Naive thymus-derived CD4-positive, alpha-beta T cell (primary cell): ENCODE results near the gene IPCEF1. TPM values are rescaled to one million over a fixed set of nuclear protein-coding genes. Genes with fewer than 3 reads are reported as not detected.

ENCODE experiments used
- ATAC-seq: fragments of 150-1000 bp; cut with Tn5 transposase; 2 replicates; pipeline ENCODE4 v1.10.0; 2021; ENCODE audit warnings: mild to moderate bottlenecking, moderate library complexity
- CTCF ChIA-PET: fragments of 350-600 bp; sonication (Branson Sonifier 250); formaldehyde crosslinking; loops from one replicate; lab custom pipeline; 2021; ENCODE audit warnings: antibody characterized with exemption; lab: Charles Lee
- POLR2A ChIA-PET: fragments of 350-600 bp; sonication (Branson Sonifier 250); formaldehyde crosslinking; loops from one replicate; lab custom pipeline; 2021; ENCODE audit warnings: antibody characterized with exemption, inconsistent platforms; lab: Charles Lee
- DNase-seq, 9 donors: peaks; one replicate each; pipeline versions ENCODE4 v3.0.0 to v3.0.0-alpha.2; 2020 to 2022; ENCODE audit warnings: mixed read lengths in 1 of 9
- H3K27ac ChIP-seq: one replicate; pipeline ENCODE4 v1.7.0; 2013; ENCODE audit warnings: mild to moderate bottlenecking, low read depth, low read length, moderate library complexity
- H3K27me3 ChIP-seq, 2 donors: one replicate each; pipeline ENCODE4 v1.7.0; 2013; ENCODE audit warnings: low read length in 2 of 2, mild to moderate bottlenecking in 2 of 2, moderate library complexity in 2 of 2; ENCODE audit not compliant: control insufficient read depth in 2 of 2, insufficient read depth in 2 of 2
- H3K36me3 ChIP-seq, 3 experiments: 1 replicate in 2 of 3; 2 replicates in 1 of 3; pipeline ENCODE4 v1.7.0; 2013; ENCODE audit warnings: low read length in 3 of 3, mild to moderate bottlenecking in 3 of 3, moderate library complexity in 1 of 3; ENCODE audit not compliant: insufficient read depth in 3 of 3, control insufficient read depth in 2 of 3
- H3K4me1 ChIP-seq, 2 donors: one replicate each; pipeline ENCODE4 v1.7.0; 2013; ENCODE audit warnings: low read length in 2 of 2, mild to moderate bottlenecking in 2 of 2, moderate library complexity in 1 of 2; ENCODE audit not compliant: control insufficient read depth in 2 of 2, insufficient read depth in 2 of 2
- H3K4me3 ChIP-seq: 2 replicates; pipeline ENCODE4 v1.7.0; 2013; ENCODE audit warnings: mild to moderate bottlenecking, low read length
- H3K9me3 ChIP-seq, 3 experiments: 1 replicate in 2 of 3; 2 replicates in 1 of 3; pipeline ENCODE4 v1.7.0; 2013; ENCODE audit warnings: low read length in 3 of 3; ENCODE audit not compliant: control insufficient read depth in 2 of 3
- H3K27ac Mint-ChIP-seq, 9 donors: one replicate each; pipeline ENCODE4 v1.8.0; 2020 to 2022; ENCODE audit warnings: mixed read lengths in 9 of 9, mild to moderate bottlenecking in 8 of 9, moderate library complexity in 5 of 9, inconsistent platforms in 2 of 9
- H3K27me3 Mint-ChIP-seq, 5 donors: one replicate each; pipeline ENCODE4 v1.8.0; 2021 to 2022; ENCODE audit warnings: mixed read lengths in 5 of 5, mild to moderate bottlenecking in 1 of 5
- H3K36me3 Mint-ChIP-seq, 5 donors: one replicate each; pipeline ENCODE4 v1.8.0; 2020 to 2022; ENCODE audit warnings: mixed read lengths in 5 of 5, mild to moderate bottlenecking in 3 of 5, inconsistent platforms in 1 of 5
- H3K4me1 Mint-ChIP-seq, 7 donors: one replicate each; pipeline ENCODE4 v1.8.0; 2020 to 2022; ENCODE audit warnings: mixed read lengths in 7 of 7, mild to moderate bottlenecking in 3 of 7, inconsistent platforms in 1 of 7
- H3K4me3 Mint-ChIP-seq, 10 donors: one replicate each; pipeline ENCODE4 v1.8.0; 2020 to 2022; ENCODE audit warnings: mild to moderate bottlenecking in 10 of 10, mixed read lengths in 10 of 10, moderate library complexity in 6 of 10, inconsistent platforms in 2 of 10
- H3K9me3 Mint-ChIP-seq, 11 donors: one replicate each; pipeline ENCODE4 v1.8.0; 2020 to 2022; ENCODE audit warnings: mixed read lengths in 11 of 11, mild to moderate bottlenecking in 4 of 11, inconsistent platforms in 1 of 11, moderate library complexity in 1 of 11
- intact Hi-C, 2 donors: fragments of 100-400 bp; cut with micrococcal nuclease; formaldehyde crosslinking; loops; one replicate each; pipeline ENCODE4 v1.15.1; 2023
- polyA plus RNA-seq, 2 donors: library from polyadenylated mRNA; unstranded; fragments of 300-500 nt; fragmentation: Illumina TruSeq; gene quantifications; one replicate each; pipeline ENCODE4 v1.2.3, GENCODE V29; 2021
- total RNA-seq, 6 experiments: library from RNA in 5 of 6; stranded (reverse) in 5 of 6; gene quantifications; 1 replicate in 5 of 6; 2 replicates in 1 of 6; pipeline ENCODE4 v1.2.3 and lab custom pipeline; 2021 to 2026

IPCEF1 gene
- total and polyA plus RNA-seq, 7 experiments from 2014 or later, result 12.0 to 122 (median 99.7) TPM

- Mint-ChIP-seq H3K4me1 (peaks cover 27 to 91% (median 87%) of the 10 kb centered on the region in 7 donors), H3K36me3 (peaks cover 10 to 50% (median 35%) of the 10 kb centered on the region in 5 donors), H3K27me3 (no peaks in the 10 kb centered on the region), H3K9me3 (peaks cover 0 to 3% (median 0%) of the 10 kb centered on the region in 11 donors), H3K27ac (peak overlapping the region in 8 of 9 donors; percentile 2 to 89 (median 70)), H3K4me3 (peak overlapping the region in 3 of 10 donors; percentile 12 to 45 (median 37))
- ChIA-PET CTCF (interaction anchor here (0.7 kb wide), 1 partner anchor 32 kb away, joined by 3 read pairs; no protein-coding TSS in a partner anchor), POLR2A (interaction anchor here (0.5 to 3.5 kb wide), 7 partner anchors 10 to 53 kb away, joined by 3 to 17 read pairs (median 4); no protein-coding TSS in a partner anchor)
- peaks cover 0 to 19% (median 4%) of the 10 kb centered on the region in 3 experiments for H3K36me3 ChIP-seq
- ATAC-seq (no peak), DNase-seq (no peak)
- peaks cover 6 to 68% of the 10 kb centered on the region in 2 donors for H3K4me1 ChIP-seq
- H3K4me3 ChIP-seq, result no peak overlapping the region
- H3K9me3 ChIP-seq, result no peaks in the 10 kb centered on the region
- H3K27ac ChIP-seq, result no peak overlapping the region
- intact Hi-C loops, result no loop called here
- H3K27me3 ChIP-seq, result no peaks in the 10 kb centered on the region
These were observed 133.9 kb downstream of the IPCEF1 start for GRCh38 chr6:154222716-154223115.

DNA sequence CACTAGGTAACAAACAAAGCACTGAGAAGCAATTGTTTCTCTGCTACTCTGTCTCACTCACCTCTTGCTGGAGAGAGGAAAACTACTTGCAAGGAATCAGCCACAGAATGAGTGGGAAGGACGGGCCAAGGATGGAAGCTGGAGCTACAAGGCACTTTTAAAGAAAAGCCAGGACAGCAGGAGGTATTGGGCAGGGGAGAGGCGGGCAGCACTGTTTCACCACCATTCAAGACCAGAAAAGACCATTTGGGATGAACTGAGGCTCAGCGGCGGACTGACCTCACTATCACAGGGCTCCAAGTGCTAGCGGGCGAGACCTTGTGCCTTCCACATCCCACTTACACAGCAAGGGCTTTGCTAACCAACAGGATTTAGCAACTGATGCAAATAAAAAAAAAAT lies 137.4 kb downstream of the IPCEF1 start:
- intact Hi-C loops, result loop anchor here in 1 of 2 donors (1.0 to 2.0 kb wide), 7 partner anchors 8 to 63 kb away; no protein-coding TSS in a partner anchor
- Histone ChIP-seq H3K4me1 (peaks cover 2 to 55% of the 10 kb centered on the region in 2 donors), H3K36me3 (peaks cover 0 to 24% (median 4%) of the 10 kb centered on the region in 3 experiments), H3K27me3 (no peaks in the 10 kb centered on the region), H3K9me3 (no peaks in the 10 kb centered on the region), H3K4me3 (peak overlapping the region; percentile 9), H3K27ac (peak overlapping the region; percentile 38)
- DNase-seq (peak in 2 of 9 donors; percentile 19 to 37), ATAC-seq (no peak)
- ChIA-PET POLR2A (interaction anchor here (0.7 to 2.6 kb wide), 8 partner anchors 12 to 58 kb away, joined by 3 to 14 read pairs (median 3); no protein-coding TSS in a partner anchor), CTCF (interaction anchor here (0.6 to 2.6 kb wide), 5 partner anchors 10 to 60 kb away, joined by 3 to 10 read pairs (median 5); no protein-coding TSS in a partner anchor)
- Mint-ChIP-seq H3K36me3 (peaks cover 0 to 54% (median 29%) of the 10 kb centered on the region in 5 donors), H3K27ac (peak overlapping the region in 8 of 9 donors; percentile 66 to 96 (median 88)), H3K4me3 (peak overlapping the region in 9 of 10 donors; percentile 62 to 86 (median 78)), H3K27me3 (no peaks in the 10 kb centered on the region), H3K9me3 (no peaks in the 10 kb centered on the region), H3K4me1 (peaks cover 24 to 88% (median 77%) of the 10 kb centered on the region in 7 donors)

- intact Hi-C loops, result loop anchor here in 1 of 2 donors (1.0 to 2.0 kb wide), 7 partner anchors 9 to 62 kb away; no protein-coding TSS in a partner anchor
- peak overlapping the region; percentile 9 for H3K4me3 ChIP-seq
- no peaks in the 10 kb centered on the region for H3K9me3 Mint-ChIP-seq
- no peaks in the 10 kb centered on the region for H3K27me3 Mint-ChIP-seq
- no peaks in the 10 kb centered on the region for H3K9me3 ChIP-seq
- peak overlapping the region in 9 of 10 donors; percentile 62 to 86 (median 78) for H3K4me3 Mint-ChIP-seq
- peaks cover 0 to 50% of the 10 kb centered on the region in 2 donors for H3K4me1 ChIP-seq
- H3K27ac Mint-ChIP-seq, result peak overlapping the region in 8 of 9 donors; percentile 66 to 96 (median 88)
- H3K36me3 Mint-ChIP-seq, result peaks cover 0 to 54% (median 28%) of the 10 kb centered on the region in 5 donors
- DNase-seq (peak in 6 of 9 donors; percentile 16 to 47 (median 35)), ATAC-seq (peak; percentile 67)
- H3K27me3 ChIP-seq, result no peaks in the 10 kb centered on the region
- peaks cover 22 to 83% (median 76%) of the 10 kb centered on the region in 7 donors for H3K4me1 Mint-ChIP-seq
- CTCF ChIA-PET, result interaction anchor here (2.1 kb wide), 1 partner anchor 59 kb away, joined by 5 read pairs; no protein-coding TSS in a partner anchor
- POLR2A ChIA-PET, result interaction anchor here (1.0 to 2.6 kb wide), 4 partner anchors 10 to 58 kb away, joined by 3 to 14 read pairs (median 4); no protein-coding TSS in a partner anchor
- H3K36me3 ChIP-seq, result peaks cover 1 to 25% (median 4%) of the 10 kb centered on the region in 3 experiments
- H3K27ac ChIP-seq, result peak overlapping the region; percentile 38
These were observed 137.8 kb downstream of the IPCEF1 start for GRCh38 chr6:154218787-154219186.

DNA sequence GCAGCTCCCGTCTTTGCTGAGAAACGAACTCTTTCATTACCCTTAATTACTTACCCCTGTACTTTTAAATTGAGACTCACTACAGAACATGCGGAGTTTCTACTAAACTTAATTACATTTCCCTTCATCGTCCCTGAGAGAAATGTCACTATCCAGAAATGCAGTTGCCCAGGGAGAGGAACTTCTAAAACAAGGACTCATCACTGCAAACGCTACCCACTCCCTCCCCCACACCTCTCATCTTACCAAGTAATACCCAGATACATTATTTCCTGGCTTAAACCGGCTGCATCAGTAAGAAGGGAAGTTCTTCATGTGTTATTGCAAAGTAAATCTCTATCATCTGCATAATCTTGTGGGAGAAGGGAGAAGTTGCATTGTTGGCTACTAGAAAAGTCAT lies 138.3 kb downstream of the IPCEF1 start:
- H3K27me3 Mint-ChIP-seq, result no peaks in the 10 kb centered on the region
- peaks cover 22 to 79% (median 72%) of the 10 kb centered on the region in 7 donors for H3K4me1 Mint-ChIP-seq
- H3K27ac ChIP-seq, result peak overlapping the region; percentile 38
- ChIA-PET POLR2A (interaction anchor here (0.6 to 1.4 kb wide), 3 partner anchors 11 to 54 kb away, joined by 3 to 5 read pairs (median 4); no protein-coding TSS in a partner anchor), CTCF (no interaction called here)
- H3K9me3 ChIP-seq, result no peaks in the 10 kb centered on the region
- peak overlapping the region in 9 of 10 donors; percentile 39 to 86 (median 78) for H3K4me3 Mint-ChIP-seq
- H3K9me3 Mint-ChIP-seq, result no peaks in the 10 kb centered on the region
- no peak overlapping the region for H3K4me3 ChIP-seq
- intact Hi-C loops, result loop anchor here in 1 of 2 donors (2.0 kb wide), 2 partner anchors 14 to 54 kb away; no protein-coding TSS in a partner anchor
- DNase-seq (peak in 3 of 9 donors; percentile 17 to 34 (median 33)), ATAC-seq (peak; percentile 54)
- peaks cover 0 to 55% (median 31%) of the 10 kb centered on the region in 5 donors for H3K36me3 Mint-ChIP-seq
- peaks cover 0 to 45% of the 10 kb centered on the region in 2 donors for H3K4me1 ChIP-seq
- H3K27me3 ChIP-seq, result no peaks in the 10 kb centered on the region
- peak overlapping the region in 8 of 9 donors; percentile 66 to 96 (median 88) for H3K27ac Mint-ChIP-seq
- peaks cover 4 to 30% (median 6%) of the 10 kb centered on the region in 3 experiments for H3K36me3 ChIP-seq

- POLR2A ChIA-PET, result no interaction called here
These were observed 142.8 kb downstream of the IPCEF1 start for GRCh38 chr6:154213782-154214181.

DNA sequence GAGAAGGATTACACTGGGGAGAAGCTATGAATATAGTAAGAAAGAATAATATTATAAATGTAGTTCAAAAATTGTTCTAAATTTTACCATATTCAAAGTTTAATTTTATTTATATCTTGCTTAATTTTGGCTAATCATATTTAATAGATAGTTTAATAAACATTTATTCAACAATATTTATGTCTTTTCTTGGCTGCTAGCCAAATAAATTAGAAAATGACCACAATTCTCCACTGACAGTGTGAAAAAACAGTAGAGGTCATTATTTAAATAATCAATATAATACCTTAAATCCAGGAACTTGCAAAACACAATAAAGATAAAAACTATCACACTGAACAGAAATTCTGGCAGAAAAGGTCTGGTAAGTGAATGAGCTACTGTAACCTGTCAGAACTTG lies 145.9 kb downstream of the IPCEF1 start:
- peaks cover 0 to 59% (median 43%) of the 10 kb centered on the region in 7 donors for H3K4me1 Mint-ChIP-seq
- ATAC-seq, result no peak
- H3K4me3 Mint-ChIP-seq, result no peak overlapping the region
- ChIA-PET POLR2A (interaction anchor here (0.6 to 1.8 kb wide), 2 partner anchors 34 to 62 kb away, joined by 3 to 4 read pairs; no protein-coding TSS in a partner anchor), CTCF (interaction anchor here (1.1 to 1.4 kb wide), 2 partner anchors 66 to 67 kb away, joined by 3 to 4 read pairs; no protein-coding TSS in a partner anchor)
- DNase-seq, result no peak
- Histone ChIP-seq H3K27ac (no peak overlapping the region), H3K27me3 (no peaks in the 10 kb centered on the region), H3K4me1 (no peaks in the 10 kb centered on the region), H3K4me3 (no peak overlapping the region), H3K36me3 (peaks cover 4 to 55% (median 16%) of the 10 kb centered on the region in 3 experiments), H3K9me3 (no peaks in the 10 kb centered on the region)
- peaks cover 16 to 77% (median 57%) of the 10 kb centered on the region in 5 donors for H3K36me3 Mint-ChIP-seq
- H3K9me3 Mint-ChIP-seq, result peaks cover 0 to 2% (median 0%) of the 10 kb centered on the region in 11 donors
- peak overlapping the region in 2 of 9 donors; percentile 23 to 45 for H3K27ac Mint-ChIP-seq
- H3K27me3 Mint-ChIP-seq, result no peaks in the 10 kb centered on the region
- intact Hi-C loops, result loop anchor here in 1 of 2 donors (2.0 kb wide), 1 partner anchor 14 kb away; no protein-coding TSS in a partner anchor

More at GRCh38 chr6:154213782-154214181, 142.8 kb downstream of the IPCEF1 start:
- Mint-ChIP-seq H3K9me3 (no peaks in the 10 kb centered on the region), H3K27me3 (no peaks in the 10 kb centered on the region), H3K36me3 (peaks cover 4 to 62% (median 36%) of the 10 kb centered on the region in 5 donors), H3K27ac (peak overlapping the region in 4 of 9 donors; percentile 51 to 70 (median 58)), H3K4me1 (peaks cover 11 to 62% (median 48%) of the 10 kb centered on the region in 7 donors), H3K4me3 (no peak overlapping the region)
- Histone ChIP-seq H3K4me1 (peaks cover 0 to 19% of the 10 kb centered on the region in 2 donors), H3K36me3 (peaks cover 4 to 33% (median 6%) of the 10 kb centered on the region in 3 experiments), H3K27ac (no peak overlapping the region), H3K4me3 (no peak overlapping the region), H3K9me3 (no peaks in the 10 kb centered on the region), H3K27me3 (no peaks in the 10 kb centered on the region)
- intact Hi-C loops, result no loop called here
- CTCF ChIA-PET, result interaction anchor here (1.8 kb wide), 1 partner anchor 60 kb away, joined by 3 read pairs; no protein-coding TSS in a partner anchor
- no peak for DNase-seq
- ATAC-seq, result no peak
